ENCODE data around the gene FLT1.

FLT1 gene

GRCh38 chr13:28495538-28496187 lies 735 bp upstream of the FLT1 start:
- no peak for DNase-seq (ENCODE audit: extremely low read depth, low read depth)
- TF ChIP-seq CTCF (IDR thresholded peaks at IDR 0.05; ENCODE audit: low read depth, low read length), result no peak

- DNase-seq (ENCODE audit: extremely low read depth, low read depth), result no peak
- TF ChIP-seq CTCF (IDR thresholded peaks at IDR 0.05; ENCODE audit: low read depth, low read length), result no peak; the same call in 1 of the 2 replicates
Observed at GRCh38 chr13:28494504-28494777, 487 bp downstream of the FLT1 start.

- DNase-seq (ENCODE audit: extremely low read depth, low read depth), result no peak
- TF ChIP-seq CTCF (IDR thresholded peaks at IDR 0.05; ENCODE audit: low read depth, low read length), result no peak
Observed at GRCh38 chr13:28493740-28494503, 1.0 kb downstream of the FLT1 start.

GRCh38 chr13:28492569-28493367 lies 2.2 kb downstream of the FLT1 start:
- no peak for TF ChIP-seq CTCF (IDR thresholded peaks at IDR 0.05; ENCODE audit: low read depth, low read length)
- DNase-seq (ENCODE audit: extremely low read depth, low read depth), result no peak

- no peak for TF ChIP-seq CTCF (IDR thresholded peaks at IDR 0.05; ENCODE audit: low read depth, low read length)
Observed at GRCh38 chr13:28490061-28490460, 4.9 kb downstream of the FLT1 start.

GRCh38 chr13:28489524-28489931 lies 5.4 kb downstream of the FLT1 start:
- peak; percentile 57 for DNase-seq (ENCODE audit: extremely low read depth, low read depth)
- no peak for TF ChIP-seq CTCF (IDR thresholded peaks at IDR 0.05; ENCODE audit: low read depth, low read length)

More at GRCh38 chr13:28490061-28490460, 4.9 kb downstream of the FLT1 start:
- no peak for DNase-seq (ENCODE audit: extremely low read depth, low read depth)

Measured in AG09319 (cell line).